GM19239 (cell line): ENCODE data around the gene ALOX5AP.

Experiments used
- DNase-seq: peaks from one replicate; pipeline ENCODE4 v3.0.0; 2011; ENCODE audit warnings: low spot score; ENCODE audit not compliant: insufficient read length
- FAIRE-seq: peaks from 2 replicates; lab custom pipeline; 2011; peaks lifted over from hg19 to GRCh38; lab: Jason Lieb, UNC

ALOX5AP gene

DNA sequence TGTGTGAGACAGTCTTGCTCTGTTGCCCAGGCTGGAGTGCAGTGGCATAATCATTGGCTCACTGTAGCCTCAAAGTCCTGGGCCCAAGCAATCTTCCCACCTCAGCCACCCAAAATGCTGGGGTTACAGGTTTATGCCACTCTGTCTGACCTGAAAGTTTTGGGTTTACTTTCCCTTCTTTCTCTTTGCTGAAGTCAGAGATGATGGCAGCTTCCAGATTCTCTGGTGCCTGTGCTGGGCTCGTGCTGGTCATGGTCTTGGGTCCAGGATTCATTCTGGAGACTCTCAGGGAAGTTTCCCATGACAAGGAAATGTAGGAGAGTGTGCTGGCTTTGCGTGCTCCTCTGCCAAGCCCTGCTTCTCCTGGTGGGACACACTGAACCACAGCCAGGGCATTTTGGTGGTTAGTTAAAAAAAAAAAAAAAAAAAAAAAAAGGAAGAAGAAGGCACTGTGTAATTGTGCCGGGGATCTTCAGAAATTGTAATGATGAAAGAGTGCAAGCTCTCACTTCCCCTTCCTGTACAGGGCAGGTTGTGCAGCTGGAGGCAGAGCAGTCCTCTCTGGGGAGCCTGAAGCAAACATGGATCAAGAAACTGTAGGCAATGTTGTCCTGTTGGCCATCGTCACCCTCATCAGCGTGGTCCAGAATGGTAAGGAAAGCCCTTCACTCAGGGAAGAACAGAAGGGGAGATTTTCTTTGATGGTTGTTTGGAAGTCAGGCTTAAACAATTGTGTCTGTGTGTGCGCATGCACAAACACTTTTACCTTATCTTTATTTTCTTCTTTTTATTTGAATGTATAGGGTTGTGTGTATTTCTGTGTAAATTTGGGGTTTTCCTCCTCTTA lies at the start of gene ALOX5AP:
Gene ALOX5AP, plus strand, starts transcription at position 519 of the 847 bp plus-strand sequence. Its CDS starts 63 bp downstream, at position 582.
- DNase-seq (peak; percentile 41), FAIRE-seq (peak; percentile 82)

DNA sequence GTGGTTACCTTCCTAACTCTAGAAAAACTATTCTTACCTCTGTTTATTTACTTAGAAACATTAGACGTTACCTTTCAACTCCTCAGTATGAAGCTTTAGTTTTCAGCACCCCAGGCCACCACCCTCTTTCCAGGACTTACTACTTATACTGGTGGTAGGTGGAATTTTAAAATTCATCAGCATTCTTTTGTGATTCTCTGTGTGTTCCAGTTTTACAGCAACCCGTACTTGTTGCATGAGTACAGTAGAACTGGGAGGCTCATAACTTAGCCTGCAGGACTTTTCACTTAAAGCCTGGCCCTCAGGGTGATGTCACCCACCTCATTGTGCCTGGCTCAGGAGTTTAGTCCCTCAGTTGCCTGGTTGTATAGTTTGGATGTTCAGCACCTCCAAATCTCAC lies 49.4 kb upstream of the ALOX5AP start:
- no peak for DNase-seq
- FAIRE-seq = no peak

DNA sequence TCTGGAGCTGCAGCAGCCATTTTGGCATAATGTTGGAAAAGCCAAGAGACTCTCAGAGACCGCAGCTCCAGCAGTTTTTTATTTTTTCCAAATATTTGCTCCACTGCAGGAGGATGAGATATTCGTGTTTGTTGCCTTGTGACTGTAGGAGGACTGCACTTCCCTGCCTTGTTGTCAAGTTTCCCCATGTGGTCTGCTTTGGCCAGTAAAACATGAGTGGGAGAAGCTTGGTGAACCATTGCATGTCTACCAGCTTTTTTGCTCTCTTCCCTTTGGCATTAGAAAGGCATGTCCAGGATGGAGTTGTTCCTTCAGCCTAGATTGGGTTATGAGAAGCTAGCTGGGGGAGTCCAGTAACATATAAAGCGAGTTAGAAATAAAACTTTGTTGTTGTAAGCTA lies 47.7 kb upstream of the ALOX5AP start:
- DNase-seq (no peak), FAIRE-seq (no peak)

DNA sequence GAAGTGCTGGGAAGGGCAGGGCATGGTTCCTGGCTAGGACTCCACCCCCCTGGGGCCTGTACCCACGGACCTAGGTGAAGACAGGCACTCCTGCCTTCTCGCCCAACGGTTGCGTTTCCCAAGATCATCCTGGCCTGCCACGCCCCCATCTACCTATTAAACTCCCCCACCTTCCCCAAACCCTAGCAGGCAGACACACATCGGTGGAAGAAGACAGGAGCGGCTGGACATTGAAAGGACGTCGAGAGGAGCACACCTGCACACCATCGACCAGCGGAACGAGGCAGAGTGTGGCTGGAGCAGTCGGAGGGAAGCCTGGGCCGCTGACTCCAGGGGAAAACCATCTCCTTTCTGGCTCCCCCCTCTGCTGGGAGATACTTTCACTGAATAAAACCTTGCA lies 45.6 kb upstream of the ALOX5AP start:
- FAIRE-seq = no peak
- DNase-seq = no peak

DNA sequence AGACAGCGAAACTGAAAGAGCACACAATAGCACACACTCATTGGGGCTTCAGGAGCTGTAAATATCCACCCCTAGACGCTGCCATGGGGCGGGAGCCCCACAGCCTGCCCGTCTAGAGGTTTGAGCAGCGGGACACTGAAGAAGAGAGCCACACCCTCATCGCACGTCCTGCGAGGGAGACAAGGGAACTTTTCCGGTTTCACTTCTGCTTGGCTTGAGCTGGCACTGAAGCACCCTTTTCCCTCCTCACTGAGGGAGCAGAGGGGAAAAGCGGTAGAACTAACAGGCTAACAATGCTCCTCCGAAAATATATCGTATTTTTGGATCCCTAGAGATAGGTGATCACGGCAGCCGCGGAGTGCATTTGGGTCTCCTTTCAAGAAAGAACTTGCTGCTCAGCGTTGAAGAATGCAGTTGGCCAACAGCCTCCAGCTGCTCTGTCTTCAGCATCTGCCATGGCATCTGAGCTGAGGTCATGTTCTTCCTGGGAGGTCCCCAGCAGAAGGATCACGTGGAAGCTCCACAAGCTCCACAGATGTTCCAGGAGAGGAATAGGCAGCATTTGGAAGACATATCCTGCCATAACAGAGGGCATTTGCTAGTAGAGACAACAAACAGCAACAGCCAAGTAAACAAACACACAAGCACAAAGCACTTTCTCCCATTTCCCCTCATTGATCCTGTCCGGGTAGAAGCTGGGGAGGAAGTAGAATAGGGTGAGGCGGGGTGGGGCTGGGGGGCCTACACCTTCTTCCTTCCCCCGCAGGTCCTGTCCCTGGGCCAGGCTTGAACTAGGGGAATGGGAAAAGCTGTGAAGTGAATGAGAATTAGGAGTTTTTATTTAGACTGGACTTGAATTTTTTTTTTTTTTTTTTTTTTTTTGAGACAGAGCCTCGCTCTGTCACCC lies 44.8 kb upstream of the ALOX5AP start:
- DNase-seq (no peak), FAIRE-seq (peak; percentile 59)

DNA sequence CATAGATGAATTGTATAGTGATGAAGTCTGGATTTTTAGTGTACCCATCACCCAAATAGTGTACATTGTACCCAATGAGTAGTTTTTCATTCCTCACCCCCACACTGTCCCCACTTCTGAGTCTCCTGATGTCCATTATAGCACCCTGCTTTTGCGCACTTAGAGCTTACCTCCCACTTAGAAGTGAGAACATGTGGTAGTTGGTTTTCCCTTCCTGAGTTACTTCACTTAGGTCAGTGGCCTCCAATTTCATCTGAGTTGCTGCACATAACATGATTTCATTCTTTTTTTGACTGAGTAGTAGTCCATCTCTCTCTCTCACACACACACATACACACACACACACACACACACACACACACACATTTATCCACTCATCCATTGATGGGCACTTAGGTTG lies 43.2 kb upstream of the ALOX5AP start:
- FAIRE-seq (no peak), DNase-seq (no peak)

DNA sequence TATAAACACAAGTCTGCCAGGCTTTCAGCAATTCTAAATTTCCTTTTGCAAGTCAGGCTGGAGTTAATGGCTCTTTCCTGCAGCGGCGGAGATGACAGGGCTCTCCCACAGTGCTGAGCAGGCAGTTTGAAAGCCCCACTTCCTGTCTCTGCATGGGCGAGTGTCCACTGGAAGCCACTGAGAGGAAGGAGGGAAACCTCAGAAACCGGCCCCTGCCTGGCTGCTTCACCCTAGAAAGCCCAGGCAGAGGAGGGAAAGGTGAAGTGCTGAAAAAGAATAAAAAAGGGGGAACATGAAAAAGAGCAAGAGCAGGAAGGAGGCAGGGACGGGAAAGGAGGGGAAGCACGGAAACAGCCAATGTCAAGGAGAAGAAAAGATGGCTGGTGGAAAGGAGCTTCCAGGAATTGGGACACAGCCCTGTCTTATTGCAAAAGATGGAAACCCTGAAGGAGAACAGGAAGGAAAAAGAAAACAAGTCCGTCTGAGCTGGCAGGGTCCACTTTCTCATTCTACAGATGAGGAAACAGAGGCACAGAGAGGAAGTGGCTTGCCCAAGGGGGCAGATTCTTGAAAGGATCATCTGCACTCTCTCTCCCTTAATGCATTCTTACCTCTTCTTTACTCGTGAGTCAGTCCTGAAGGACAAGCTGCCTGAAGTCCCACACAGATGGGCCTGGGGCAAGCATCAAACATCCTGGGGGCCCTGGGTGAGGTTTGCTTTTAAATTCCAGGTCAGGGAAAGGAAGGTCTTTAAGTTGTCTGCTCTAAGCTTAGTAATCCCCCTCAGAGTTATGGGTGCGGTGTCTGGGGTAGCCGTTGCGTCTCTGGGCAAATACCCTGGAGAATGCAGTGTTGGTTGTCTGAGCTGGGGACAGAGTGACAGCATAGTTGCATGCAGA lies 38.8 kb upstream of the ALOX5AP start:
- FAIRE-seq (no peak), DNase-seq (no peak)

DNA sequence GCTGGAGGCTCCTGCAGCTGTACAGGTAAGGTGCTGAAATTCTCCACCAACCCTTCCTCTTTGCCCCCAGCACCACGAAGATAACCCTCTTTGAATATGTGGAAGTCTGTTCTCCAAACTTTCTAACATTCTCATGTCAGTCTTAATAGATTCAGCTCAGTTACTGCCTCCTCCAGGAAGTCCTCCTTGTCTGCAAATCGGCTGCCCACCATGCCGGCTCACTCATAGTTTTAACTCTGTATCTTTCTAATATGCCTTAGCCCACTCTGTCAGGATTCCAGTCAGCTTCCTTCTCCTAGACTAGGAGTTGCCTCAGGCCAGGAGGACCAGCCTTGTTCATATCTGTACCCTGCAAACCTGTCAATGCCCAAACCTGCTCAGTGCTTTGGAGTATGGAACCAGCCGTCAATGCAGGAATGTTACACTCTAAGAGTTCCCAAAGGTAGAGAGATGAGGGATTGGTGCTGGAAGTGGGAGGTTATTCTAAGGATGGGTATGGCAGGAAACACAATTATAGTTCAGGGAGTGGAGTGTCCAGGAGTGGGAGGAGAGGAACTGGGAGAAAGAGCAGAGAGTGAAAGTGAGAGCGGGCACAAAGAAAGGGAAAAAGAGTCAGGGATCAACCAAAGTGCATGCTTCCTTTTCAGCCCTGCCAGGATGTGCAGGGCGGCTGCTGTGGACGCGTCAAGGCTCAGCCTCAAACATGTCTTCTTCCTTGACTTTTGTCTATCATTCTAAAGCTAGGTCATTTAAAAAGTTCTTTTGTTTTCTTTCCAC lies 38.0 kb upstream of the ALOX5AP start:
- DNase-seq (no peak), FAIRE-seq (no peak)

DNA sequence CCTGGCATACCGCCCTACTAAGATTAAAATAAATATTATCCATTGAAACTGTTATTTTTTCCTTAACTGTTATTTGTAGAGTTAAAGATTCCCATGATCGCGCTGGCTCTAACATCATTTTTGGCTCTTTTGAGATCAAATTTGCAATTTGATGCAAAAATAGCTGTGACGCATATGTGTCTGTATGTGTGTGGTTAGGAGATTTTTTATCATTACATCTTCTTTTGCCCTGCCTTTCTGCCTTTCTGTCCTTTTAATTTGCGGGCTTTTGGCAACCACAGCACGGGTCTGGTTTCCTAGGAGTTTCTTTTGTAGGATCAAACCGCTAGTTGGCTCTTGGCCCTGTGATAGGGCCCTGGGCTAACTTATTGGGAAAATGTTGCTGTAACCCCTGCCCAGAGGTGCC lies 37.3 kb upstream of the ALOX5AP start:
- no peak for FAIRE-seq
- no peak for DNase-seq

DNA sequence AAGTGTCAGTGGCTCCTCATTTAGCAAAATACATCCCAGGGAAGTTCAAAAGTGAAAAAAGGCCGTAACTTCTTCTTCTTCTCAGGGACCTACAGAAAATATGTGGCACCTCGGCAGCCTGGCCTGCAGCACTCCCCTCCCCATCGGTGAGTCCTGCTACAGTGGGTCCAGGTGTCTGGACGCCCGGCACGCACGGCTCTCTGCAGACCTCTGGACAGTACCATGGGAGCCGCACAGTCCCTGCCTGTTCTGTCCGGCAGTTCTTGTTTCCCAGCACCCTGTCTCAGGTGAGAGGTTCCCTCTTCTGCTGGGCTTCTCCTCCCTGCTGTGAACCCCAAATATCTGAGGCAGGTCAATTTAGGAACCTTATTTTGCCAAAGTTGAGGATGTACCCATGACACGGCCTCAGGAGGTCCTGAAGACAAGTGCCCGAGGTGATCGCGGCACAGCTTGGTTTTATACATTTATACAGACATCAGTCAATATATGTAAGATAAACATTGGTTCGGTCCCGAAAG lies 36.8 kb upstream of the ALOX5AP start:
- FAIRE-seq = no peak
- DNase-seq = no peak

DNA sequence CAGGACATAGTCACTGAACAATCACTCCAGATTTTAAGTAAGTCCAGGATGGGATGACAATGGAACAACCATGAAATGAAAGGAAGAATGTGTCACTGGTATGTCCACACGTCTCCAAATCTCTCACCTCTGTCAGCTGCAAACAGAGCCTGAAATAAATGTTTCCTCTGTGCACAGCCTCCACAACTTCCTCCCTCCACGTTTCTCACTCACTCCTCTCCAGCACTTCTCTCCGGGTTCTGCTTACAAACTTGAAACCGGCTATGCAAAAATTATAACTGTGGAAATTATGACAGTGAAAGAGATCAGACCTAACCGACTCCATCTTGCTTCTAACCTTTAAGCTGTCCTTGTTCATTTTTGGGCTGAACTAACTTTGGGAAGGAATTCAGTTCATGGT lies 35.0 kb upstream of the ALOX5AP start:
- FAIRE-seq = no peak
- no peak for DNase-seq

DNA sequence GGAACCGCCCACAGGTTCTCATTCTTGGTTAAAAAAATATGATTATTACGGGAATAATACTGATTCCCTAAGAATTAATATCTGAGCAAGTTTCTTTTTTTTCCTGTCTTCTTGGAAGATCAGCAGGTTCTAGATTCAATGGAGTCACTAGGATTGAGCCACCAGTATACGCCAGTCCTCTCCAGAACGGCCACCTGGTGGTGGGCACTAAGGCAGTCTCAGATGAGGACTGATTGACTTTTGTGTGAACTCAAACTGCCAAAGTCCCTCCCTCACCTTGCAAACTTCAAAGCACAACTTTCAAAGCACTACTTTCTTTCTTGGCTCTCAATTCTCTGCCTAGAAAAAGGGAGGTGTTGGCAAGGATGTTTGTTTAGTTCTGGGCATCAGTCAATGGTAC lies 33.3 kb upstream of the ALOX5AP start:
- FAIRE-seq (no peak), DNase-seq (no peak)

DNA sequence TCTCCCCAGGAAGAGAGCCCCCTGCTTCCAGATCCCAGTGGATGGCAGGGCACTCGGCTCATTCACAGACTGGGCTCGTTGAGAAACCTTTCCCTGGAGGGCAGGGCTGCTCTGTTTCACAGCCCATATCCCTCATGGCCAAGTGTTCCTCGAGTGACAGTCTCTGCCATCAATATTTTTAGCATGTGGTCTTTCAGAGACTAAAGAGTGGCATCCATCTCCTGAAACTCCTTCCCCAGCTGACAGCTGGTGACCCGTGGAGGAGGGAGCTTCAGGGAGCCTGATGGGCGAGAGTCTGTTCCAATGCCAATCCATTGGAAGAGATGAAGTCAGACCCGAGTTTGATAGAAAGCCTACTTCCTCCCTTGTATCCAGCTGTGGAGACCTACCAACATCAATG lies 30.7 kb upstream of the ALOX5AP start:
- no peak for DNase-seq
- no peak for FAIRE-seq

DNA sequence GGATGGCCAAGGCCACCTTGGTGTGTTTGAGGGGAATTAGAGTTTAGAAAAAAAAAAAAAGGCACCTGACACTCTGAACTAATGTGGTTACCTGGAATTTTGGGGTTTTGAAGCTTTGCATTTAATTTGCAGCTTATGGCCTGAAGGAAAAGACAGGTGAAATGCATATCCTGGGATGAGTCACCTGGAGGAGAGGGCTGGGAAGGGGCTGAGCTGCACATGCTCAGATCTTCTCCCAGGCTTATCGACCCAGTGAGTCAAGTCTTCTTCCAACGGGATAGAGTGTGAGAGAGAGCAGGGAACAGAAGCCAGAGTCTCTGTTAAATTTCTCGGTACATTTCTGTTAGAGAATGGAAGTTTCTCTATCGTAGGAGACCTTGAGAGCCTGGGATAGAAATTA lies 29.7 kb upstream of the ALOX5AP start:
- no peak for DNase-seq
- no peak for FAIRE-seq

DNA sequence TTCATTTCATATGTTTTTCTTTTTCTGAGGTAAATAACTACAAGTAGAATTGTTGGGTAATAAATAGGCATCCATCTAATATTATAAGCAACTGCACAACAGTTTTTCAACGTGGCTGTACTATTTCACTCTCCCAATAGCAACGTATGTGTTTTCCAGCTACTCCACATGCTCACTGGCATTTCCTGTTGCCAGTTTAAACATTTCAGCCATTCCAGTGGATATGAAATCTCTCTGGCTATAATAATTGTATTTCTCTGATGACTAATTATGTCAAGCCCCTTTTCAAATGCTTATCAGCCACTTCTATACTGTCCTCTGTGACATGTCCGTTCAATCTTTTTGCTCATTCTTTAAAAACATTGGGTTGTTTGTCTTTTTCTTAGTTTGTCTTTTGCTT lies 26.8 kb upstream of the ALOX5AP start:
- FAIRE-seq = no peak
- DNase-seq = no peak

DNA sequence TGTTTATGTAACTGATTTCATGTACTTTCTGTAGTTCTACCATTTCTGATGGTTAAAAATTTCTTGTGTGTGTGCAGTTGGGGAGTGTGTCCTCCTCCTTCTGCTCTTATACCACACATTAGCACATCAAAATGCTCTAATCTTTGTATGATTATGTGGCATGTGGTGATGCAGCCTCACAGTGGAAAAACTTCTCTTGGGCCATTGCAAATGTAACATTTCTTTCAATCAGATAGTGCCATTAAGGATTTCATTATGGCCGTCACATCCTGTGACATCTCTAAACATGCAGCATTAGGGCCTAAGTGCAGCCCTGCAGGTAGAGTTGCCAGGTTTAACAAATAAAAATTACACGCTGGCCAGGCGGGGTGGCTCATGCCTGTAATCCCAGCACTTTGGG lies 24.9 kb upstream of the ALOX5AP start:
- DNase-seq = no peak
- FAIRE-seq = no peak

DNA sequence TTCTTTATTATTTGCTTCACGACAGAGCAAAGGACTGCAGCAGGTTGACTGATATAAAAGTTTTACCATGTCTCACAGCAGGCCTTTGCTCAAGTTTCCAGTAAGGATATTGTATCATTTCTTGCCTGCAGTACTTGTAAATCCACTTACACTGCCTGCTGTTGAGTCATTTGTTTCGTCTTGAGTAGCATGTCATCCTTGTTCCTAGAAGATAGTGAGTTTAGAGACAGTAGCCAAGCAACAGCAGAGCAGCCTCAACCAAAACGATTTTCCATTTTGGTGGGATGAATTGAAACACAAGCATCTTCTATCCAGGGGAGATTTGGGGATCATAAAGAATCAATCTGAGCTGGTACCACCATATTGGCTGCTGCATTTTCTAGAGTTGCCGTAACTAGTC lies 24.0 kb upstream of the ALOX5AP start:
- no peak for FAIRE-seq
- DNase-seq = no peak

DNA sequence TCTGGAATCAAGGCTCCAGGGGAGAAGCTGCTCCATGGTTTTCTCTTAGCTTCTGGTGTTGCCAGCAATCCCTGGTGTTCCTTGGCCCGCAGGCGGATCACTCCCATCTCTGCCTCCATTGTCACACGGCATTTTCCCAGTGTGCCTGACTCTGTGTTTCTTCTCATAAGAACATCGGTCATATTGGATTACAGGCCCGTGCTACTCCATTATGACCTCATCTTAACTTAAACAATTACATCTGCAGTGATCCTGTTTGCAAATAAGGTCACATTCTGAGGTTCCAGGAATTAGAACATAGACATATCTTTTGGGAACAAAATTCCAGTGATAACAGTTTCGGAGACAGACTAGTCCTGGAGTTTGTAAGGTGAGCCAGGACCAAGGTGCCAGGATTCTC lies 23.5 kb upstream of the ALOX5AP start:
- FAIRE-seq (no peak), DNase-seq (no peak)
